NCI-H2196 (cell line): Measurements from ENCODE around the gene CYP2W1.
"Not testable (repeated sequence)": the region's sequence is repeated elsewhere in the genome, so short reads cannot be mapped to it uniquely, and the experiment has no call there.

ENCODE experiments used
- DNase-seq: peaks from one replicate; lab custom pipeline; 2025; ENCODE audit not compliant: unreplicated experiment; lab: John Stamatoyannopoulos, UW

Gene CYP2W1

DNA sequence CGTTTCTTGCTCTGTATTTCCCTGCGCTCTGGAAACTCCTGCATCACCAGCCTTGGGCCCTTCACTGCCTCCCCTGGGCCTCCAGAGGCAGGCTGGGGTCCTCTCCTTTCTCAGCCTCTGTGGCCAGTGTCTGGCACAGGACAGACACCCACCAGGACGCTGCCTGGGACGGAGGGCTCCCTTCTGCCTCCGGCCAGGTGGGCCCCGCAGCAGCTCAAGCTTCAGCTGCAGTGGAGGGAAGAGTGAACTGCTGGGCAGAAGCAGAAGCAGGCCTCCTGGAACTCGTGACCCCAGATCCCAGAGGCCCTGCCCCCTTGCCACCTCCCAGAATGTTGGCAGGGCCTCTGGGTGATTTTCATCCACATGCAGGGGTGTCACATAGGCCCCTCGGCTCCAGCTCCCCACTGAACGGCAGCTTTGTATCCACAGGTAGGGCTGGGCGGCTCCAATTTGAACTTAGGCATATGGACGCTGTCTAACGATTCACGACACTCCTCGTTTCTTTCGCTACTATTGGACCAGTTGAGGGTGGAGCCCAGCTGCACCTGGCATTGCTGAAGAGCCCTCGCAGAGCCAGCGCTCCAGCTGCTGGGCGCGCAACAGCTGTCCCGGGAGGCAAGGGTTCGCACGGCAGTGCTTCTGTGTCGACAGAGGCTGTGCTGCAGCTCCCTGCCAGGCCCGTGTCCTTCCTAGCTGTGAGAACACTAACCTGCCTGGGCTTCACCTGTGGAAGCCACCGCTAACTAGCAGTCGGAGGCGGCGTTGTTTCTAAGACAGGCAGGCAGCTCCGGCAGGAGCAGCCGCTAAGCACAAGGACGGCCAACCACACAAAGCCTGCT, 43.0 kb downstream of the CYP2W1 start:
- peak; percentile 67 for DNase-seq

DNA sequence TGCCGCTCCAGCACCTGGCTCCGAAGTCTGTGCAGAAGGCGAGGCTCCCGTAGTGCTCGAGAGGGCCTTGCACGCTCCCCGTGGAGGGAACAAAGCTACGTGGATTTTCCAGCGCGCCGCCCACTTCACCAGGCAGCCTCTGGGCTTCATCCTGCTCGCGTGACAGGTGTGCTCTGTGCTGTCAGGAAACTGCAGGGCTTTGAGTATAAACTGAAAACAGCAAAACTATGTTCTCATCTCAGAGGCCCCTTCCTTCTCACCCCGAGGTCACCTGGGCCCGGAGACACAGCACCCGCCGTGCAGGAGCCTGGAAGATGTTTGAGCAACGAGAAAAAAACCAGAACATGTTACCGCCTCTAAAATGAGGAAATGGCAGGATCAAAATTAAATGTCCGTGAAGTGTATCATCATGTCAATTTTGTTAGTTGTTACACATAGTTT, 43.8 kb downstream of the CYP2W1 start:
- DNase-seq = no peak

DNA sequence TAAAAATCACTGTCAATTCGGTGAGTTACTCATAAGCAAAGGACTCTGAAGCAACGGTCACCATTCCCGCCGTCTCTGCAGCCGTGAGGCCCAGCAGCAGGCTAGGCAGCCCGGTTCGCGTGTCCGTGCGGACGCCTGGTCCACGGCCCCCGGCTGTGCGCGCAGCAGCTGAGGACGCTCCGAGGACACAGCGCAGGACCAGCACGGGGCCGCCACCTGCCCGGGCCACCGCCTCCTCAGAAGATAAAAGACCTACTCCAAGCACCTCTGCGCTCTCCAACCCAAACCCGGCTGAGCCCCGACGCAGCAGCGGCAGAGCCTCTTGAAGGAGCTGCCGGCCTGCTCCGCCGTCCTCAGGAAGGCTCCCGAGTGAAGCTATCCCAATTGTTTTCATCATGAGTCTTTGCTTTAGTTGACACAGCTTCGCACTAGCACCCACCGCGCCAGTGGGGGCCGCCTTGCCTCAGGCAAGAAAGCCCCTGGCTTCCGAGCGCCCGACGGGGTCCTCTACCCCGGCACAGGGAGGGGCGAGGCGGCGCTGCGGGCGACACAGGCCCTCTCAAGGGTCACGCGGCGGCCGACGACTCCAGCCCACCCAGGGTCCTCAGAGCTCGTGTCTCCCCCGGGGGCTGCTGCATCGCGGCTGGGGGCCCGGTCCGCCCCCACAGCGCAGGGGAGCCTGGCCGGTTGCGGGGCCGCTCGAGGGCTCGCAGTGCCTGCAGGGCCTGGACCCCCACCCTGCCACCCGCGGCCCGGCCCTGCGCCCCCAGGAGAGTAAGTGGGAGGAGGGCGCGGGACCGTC, 44.5 kb downstream of the CYP2W1 start:
- no peak for DNase-seq

DNA sequence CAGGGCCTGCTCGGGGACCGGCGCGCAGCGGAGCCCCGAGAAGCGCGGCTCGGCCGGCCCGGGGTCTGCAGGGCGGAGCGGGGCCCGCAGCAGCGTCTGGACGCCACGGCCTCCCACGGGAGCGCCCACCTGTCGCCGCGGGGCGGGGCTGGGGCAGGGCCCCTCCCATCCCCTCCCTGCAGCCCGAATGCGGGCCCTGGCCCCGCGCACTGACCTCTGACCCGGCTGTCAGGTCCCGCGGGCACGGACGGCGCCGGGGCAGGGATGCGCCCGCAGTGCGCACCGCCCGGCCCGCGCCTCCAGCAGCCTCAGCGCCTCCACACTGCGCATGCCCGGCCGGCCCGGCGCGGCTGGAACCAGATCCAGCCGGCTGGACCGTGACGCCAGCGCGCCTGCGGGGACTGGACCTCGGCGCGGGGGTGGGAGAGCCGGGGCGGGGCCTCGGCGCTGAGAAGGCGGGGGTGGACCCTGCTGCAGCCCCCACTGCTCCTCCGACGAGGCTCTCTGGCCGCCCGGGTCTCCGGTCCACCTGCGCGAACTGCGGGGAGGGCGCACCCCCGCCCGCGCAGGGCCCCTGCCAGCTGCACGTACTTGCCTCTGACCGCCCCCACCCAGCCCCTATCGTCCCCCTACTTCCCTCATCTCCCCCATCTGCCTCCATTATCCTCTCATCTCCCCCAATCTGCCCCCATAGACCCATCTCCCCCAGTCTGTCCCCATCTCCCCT, 45.2 kb downstream of the CYP2W1 start:
- peak; percentile 94 for DNase-seq

DNA sequence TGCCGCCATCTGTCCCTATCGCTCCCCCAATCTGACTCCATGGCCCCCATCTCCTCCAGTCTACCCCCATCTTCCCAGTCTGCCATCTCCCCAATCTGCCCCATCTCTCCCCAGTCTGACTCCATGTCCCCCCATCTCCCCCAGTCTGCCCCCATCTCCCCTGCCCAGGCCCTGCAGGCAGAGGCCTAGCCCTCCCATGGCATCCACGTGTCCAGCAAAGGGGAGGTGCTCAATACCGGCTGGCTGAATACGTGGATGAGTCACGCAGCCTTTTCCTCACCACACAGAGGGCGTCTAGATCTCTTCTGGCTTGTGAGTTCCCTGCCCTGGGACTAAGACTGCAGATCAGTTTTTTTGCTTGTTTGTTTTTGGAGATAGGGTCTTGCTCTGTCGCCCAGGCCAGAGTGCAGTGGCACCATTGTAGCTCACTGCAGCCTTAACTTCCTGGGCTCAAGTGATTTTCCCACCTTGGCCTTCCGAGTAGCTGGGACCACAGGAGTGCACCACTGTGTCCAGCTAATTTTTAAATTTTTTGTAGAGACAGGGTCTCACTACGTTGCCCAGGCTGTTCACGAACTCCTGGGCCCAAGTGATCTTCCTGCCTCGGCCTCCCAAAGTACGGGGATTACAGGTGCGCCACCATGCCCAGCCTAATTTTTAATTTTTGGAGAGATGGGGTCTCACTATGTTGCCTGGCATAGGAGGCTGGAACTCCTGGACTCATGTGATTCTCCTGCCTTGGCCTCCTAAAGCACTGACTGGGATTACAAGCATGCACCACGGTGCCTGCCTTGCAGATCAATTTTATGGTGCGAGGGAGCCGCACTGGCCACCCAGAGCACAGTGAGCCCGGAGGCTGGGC, 46.0 kb downstream of the CYP2W1 start:
- peak; percentile 84 for DNase-seq

DNA sequence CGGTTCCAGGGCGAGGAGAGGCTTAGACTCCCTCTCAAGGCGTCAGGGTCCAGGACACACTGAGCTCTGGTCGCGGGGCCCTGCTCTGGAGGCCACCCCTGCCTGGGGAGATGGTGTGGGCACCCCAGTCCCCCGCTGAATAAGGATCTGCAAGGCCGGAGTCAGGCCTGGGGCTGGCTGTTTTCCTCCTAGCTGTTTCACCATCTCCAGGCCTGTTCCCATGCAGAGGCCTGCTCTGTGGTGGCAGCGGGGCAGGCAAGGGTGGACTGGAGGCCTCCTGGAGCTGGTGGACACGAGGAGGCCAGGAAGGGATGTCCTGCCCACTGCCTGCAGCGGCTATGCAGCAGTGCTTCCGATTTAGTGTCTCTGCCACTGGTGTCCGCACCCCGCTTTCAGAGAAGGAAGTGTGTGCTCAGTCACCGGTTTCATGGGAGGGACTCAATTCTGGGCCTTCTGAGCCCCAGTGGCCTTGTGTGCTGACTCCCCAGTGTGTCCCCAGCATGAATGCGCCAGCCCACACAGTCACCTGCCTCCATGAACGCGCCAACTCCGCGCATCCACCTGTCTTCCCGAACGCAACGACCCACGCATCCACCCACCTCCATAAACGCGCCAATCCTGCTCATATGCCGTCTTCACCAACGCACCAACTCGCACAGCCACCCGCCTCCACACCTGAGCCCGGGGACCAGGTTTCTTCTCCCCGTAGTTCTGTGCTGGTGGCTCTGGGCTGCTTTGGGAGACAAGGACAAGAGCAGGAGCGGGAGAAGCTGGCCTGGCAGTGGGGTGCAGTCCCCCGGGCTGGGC, 46.9 kb downstream of the CYP2W1 start:
- no peak for DNase-seq

DNA sequence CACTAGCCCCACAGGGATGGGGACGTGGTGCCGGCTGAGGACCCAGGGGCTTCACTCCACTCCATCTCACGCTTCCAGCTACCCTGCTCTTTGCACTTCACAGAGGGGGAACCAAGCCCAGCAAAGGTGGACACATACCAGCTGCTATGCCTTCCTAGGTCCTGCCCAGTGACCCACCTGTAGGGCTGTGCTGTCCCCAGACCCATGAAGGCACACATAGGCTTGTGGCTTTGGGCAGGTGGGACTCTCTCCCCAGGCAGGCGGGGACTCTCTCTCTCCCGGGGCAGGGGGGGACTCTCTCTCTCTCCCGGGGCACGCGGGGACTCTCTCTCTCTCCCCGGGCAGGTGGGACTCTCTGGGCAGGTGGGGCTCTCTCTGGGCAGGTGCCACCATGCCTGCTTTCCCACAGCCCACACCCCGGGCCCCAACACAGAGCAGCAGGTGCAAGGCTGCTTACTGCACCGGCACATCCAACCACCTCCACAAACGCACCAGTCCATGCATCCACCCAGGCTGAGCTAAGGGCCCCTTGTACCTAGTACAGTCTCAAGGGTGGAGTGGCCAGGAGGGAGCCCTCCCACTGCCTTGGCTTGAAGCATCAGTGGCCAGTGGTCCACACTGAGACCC, 47.6 kb downstream of the CYP2W1 start:
- no peak for DNase-seq

DNA sequence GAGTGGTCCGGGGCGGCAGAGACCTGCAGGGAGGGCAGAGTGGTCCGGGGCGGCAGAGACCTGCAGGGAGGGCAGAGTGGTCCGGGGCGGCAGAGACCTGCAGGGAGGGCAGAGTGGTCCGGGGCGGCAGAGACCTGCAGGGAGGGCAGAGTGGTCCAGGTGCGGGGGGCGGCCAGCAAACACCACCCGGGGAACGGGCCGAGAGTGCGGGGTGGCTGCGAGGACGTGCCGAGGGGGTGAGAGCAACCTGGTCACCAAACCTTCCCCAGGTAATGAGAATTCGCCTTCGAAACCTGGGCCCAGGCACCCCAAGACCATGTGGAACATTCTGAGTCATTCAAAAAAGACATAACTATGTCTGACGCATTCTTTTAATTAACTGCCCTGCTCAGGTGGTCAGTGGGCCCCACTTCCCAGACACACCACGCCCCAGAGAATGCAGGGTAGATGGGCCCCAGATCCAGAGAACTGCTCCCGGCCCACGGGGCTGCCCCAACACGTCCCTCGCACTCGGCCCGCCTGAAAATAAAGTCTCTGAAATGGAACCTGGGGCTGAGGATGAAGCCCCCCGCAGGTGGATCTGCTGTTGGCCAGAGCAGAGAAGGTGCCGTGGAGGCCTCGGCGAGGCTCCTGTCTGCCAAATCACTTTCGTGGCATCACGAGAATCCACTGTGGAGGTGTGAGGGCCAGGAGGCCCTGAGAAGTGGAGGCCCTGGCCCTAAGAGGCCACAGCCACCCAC, 48.9 kb downstream of the CYP2W1 start:
- no peak for DNase-seq

DNA sequence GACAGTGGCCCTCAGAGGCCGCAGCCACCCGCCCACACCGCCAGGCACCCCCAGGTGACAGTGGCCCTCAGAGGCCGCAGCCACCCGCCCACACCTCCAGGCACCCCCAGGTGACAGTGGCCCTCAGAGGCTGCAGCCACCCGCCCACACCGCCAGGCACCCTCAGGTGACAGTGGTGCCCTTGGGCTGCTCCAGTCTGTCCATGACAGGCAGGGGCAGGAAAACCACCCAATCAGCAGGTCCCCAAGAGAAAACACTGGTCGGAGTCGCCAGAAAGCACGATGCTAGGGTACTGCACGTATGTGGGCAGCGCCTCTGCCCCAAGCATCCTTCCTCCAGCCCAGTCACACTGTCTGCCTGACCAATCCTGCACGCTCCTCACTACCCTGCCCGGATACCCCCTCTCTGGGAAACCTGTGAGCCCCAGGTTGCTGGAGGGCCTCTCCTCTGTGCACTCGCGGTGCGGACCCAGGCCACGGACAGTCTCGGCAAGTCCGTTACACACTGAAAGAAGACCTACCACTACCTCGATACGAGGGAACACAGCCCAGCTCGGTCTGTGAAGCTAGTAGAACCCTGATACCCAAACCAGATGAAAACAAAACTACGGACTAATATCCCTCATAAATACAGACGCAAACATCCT, 49.7 kb downstream of the CYP2W1 start:
- DNase-seq = no peak

DNA sequence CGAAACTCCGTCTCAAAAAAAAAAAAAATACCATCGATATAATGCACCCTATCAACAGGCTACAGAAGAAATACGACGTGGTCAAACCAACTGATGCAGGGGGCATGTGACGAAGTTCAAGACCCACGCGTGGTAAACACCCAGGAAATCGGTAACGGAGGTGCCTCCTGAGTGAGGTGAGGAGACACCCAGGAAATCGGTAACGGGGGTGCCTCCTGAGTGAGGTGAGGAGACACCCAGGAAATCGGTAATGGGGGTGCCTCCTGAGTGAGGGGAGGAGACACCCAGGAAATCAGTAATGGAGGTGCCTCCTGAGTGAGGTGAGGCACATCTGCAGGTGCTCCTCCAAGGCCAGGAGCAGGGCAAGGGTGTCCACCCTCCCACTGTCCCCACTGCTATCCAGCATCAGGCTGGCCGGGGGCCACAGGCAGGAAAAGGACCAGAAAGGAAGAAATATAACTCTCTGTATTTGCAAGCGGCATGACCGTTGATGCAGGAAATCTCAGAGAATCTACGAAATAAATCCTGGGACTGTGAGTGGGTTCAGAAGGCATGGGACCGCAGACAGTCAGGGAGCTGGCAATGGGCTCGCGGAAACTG, 50.7 kb downstream of the CYP2W1 start:
- DNase-seq = no peak

DNA sequence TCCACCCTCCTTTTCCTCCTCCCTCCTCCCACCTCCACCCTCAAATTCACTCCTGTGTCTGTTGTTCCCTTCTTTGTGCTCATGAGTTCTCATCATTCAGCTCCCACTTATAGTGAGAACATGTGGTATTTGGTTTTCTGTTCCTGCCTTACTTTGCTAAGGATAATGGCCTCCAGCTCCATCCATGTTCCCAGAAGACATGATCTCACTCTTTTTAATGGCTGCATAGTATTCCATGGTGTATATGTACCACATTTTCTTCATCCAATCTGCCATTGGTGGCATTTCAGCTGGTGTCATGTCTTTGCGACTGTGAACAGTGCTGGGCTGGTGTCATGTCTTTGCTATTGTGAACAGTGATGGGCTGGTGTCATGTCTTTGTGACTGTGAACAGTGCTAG, 51.8 kb downstream of the CYP2W1 start:
- DNase-seq = not testable (repeated sequence)

DNA sequence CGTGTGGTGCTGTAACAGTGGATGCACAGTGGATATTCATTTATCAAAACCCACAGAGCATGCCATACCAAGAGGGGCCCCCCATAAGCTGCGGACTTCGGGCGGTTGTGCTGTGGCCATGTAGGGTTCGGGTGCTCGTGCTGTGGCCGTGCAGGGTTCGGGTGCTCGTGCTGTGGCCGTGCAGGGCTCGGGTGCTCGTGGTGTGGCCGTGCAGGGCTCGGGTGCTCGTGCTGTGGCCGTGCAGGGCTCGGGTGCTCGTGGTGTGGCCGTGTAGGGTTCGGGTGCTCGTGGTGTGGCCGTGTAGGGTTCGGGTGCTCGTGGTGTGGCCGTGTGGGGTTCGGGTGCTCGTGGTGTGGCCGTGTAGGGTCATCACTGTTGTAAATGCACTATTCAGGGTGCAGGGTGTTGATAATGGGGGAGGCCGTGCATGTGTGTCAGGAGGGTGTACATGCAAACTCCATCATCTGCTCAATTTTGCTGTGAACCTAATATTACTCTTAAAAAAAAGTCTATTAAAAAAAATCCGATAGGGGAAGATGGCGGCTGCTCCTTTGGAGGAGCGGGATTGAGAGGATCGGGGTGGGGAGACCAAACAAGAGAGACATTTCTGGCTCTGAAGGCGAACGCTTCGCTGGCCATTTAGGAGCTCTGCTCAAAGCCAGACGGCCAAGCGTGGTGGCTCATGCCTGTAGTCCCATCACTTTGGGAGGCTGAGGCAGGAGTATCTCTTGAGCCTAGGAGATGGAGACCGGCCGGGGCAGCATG, 53.4 kb downstream of the CYP2W1 start:
- not testable (repeated sequence) for DNase-seq
